Inflammatory macrophage treated with lipopolysaccharide for 1 hour (primary cell): ENCODE measurements around the gene HDLBP.

Experiments
- DNase-seq, 2 donors: peaks; one replicate each; pipeline ENCODE4 v3.0.0-alpha.2; 2020 to 2022

Gene HDLBP

GRCh38 chr2:241227594-241227993, 87.9 kb downstream of the HDLBP start:
- DNase-seq: no peak

- DNase-seq: no peak
These were observed 88.5 kb downstream of the HDLBP start for GRCh38 chr2:241226723-241227572.

- no peak for DNase-seq
These were observed 89.5 kb downstream of the HDLBP start for GRCh38 chr2:241225983-241226382.

- DNase-seq: no peak
These were observed 89.9 kb downstream of the HDLBP start for GRCh38 chr2:241225545-241225944.

DNA sequence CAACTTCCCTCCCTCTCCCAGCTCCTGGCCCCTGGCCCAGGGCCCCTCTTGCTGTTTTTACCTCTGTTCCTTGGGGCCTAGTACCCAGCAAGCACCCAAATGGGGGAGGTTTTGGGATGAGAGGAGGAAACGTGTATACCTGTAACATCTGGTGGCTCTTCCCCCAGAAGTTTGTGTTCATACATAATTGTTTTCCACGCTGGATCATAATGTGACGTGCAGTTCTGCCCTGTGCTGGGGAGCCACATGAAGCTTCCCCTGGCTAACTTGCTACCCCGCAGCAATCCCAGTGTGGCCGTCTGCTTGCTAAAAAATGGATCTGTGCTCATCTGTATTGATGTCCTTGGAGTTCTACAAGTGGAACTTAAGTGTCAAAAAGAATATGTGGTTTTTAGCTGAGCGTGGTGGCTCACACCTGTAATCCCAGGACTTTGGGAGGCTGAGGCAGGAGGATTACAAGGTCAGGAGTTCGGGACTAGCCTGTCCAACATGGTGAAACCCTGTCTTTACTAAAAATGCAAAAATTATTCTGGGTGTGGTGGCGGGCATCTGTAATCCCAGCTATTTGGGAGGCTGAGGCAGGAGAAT, 90.5 kb downstream of the HDLBP start:
- DNase-seq: no peak

DNA sequence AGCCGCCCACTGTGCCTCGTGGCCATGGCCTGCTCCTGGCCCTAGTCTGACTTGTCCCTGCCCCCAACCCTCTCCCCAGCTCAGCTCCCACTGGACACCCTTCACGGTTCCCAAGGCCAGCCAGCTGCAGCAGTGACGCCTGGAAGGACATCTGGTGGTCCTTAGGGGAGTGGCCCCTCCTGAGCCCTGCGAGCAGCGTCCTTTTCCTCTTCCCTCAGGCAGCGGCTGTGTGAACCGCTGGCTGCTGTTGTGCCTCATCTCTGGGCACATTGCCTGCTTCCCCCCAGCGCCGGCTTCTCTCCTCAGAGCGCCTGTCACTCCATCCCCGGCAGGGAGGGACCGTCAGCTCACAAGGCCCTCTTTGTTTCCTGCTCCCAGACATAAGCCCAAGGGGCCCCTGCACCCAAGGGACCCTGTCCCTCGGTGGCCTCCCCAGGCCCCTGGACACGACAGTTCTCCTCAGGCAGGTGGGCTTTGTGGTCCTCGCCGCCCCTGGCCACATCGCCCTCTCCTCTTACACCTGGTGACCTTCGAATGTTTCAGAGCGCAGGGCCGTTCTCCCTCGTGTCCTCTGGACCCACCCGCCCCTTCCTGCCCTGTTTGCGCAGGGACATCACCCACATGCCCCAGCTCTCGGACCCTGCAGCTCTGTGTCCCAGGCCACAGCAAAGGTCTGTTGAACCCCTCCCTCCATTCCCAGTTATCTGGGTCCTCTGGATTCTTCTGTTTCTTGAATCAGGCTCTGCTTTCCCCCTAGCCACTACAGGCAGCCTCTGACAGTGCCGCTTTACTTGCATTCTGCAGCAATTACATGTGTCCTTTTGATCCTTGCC, 91.2 kb downstream of the HDLBP start:
- DNase-seq: peak in 1 of 2 donors; percentile 11

GRCh38 chr2:241223211-241224017, 92.1 kb downstream of the HDLBP start:
- DNase-seq: peak in 1 of 2 donors; percentile 34

DNA sequence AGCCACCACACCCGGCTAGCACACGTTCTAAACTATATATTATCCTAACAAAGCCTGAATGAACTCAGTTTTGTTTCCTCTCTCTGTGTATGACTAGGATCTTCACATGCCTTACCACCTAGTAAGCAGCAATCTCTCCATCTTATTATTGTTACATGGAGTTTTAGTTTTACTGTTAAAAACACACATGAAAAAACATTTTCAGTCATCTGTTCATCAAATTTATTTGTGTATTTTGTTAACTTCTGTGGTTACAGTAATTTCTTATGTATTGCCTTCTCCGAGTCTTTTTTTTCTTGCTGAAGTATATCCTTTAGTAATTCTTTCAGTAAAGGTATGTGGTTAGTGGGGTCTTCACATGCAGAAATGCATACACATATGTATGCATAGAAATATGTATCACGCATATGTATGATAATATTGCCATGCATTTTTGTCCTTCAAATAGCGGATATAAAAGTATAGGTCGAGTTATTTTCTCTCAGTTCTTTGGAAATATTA, 95.6 kb downstream of the HDLBP start:
- DNase-seq: no peak

DNA sequence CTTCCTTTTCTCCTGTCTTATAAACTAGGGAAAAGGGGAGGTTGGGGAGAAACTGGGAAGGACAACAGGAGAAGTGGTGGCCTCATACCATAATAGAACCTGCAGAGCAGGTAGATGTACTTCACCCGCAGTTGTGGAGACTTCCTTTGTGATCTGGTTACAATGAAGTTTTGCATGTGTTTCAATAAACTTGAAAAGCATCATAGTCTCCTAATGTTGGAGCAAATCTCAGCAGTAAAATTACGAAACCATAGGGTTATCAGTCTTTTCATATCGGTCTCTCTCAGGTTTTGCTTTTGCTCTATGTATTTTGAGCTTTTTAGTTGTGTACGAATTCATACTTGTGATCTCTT, 96.5 kb downstream of the HDLBP start:
- DNase-seq: no peak

DNA sequence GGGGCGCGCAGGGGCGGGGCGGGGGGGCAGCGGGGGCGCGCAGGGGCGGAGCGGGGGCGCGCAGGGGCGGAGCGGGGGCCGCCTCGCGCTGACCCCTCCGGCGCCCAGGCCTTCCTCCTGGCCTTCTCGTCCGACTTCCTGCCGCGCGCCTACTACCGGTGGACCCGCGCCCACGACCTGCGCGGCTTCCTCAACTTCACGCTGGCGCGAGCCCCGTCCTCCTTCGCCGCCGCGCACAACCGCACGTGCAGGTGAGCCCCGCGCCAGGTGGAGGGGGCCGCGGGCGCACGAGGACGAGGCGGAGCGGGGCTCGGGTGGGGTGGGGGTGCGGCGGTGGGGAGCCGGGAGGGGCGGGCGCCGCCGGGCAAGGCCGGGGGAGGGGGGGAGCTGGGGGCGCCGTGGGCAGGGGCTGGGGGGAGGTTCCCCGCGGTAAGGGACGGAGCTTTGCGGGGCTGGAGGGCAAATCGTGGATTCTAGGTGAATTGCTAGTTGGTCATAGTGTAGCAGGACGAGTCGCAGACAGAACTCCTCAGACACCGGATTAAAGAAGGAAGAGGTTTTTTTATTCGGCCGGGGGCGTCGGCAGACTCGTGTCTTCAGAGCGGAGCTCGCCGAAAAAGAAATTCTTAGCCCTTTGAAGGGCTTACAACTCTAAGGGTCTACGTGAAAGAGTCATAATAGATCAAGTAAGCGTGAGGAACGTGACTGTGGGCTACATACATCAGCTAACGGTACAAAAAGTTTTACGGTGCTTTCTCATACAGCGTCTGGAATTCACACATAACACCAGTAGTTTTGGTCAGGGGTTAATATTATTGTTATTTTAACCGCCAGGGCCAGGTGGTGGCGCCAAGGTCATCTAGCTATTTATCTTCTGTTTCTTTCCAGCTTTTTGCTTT, 97.1 kb downstream of the HDLBP start:
- peak; percentile 33 to 36 for DNase-seq

- peak; percentile 19 to 22 for DNase-seq
These were observed 98.0 kb downstream of the HDLBP start for GRCh38 chr2:241217320-241218031.

DNA sequence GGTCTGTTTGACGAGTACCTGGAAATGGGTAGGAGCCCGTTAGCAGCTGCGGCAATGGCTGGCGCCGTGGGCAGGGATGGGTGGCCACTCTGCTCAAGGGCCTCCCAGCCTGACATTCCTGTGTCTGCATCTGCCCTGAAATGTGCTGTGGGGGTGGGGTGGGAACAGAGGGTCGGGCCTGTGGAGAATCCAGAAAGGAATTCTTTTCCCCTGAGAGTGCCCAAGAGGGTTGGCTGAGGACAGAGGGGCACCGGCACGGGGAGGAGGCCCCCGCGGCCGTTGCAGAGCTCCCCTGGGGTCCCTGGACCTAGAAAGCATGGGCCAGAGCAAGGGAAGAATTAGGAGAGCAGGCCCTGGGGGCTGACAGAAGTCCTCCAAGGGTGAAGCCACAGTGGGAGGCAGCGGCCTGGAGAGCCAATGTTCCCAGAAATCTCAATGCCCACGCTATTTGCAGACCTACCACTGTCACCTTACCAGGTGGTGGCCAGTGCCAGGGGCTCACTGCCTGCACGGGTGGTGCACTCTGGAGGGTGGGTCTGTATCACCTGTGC, 99.2 kb downstream of the HDLBP start:
- no peak for DNase-seq

- no peak for DNase-seq
These were observed 100.1 kb downstream of the HDLBP start for GRCh38 chr2:241215421-241215820.

DNA sequence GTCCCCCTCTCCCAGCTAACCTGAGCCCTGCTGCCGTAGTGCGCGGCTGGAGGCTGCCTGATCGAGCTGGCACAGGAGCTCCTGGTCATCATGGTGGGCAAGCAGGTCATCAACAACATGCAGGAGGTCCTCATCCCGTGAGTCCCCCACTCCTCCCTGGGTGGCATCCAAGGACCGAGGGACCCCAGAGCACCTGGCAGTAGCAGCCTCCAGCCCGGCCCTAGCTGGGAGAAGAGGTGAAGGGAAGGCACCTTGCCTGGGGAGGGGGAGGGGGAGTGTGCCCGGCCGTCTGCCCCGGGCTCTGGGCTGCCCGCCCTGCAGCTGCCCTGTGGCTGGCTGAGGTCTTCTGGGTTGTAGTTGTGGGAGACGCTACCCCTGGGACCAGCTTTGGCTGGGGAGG, 100.7 kb downstream of the HDLBP start:
- DNase-seq: no peak

DNA sequence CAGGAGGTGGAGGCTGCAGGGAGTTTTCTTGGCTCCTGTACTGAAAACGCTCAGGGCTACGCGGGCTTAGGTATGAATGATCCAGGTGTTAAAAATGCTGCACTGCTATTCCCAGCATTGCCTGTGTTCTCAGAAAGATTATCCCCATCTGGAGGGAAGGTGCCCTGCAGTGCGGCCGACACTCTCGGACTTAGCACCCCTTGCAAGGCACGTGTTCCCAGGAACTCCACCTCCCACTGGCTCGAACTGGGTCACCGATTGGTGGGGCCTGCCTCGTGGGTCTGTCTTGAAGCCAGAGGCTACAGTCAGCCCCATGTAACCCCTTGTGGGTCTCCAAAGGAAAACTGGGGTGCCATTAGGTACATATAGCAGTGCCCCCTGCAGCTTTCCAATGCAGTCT, 101.3 kb downstream of the HDLBP start:
- no peak for DNase-seq

GRCh38 chr2:241213567-241213966, 101.9 kb downstream of the HDLBP start:
- DNase-seq: no peak

- DNase-seq: no peak
These were observed 102.4 kb downstream of the HDLBP start for GRCh38 chr2:241213041-241213440.

- no peak for DNase-seq
These were observed 104.2 kb downstream of the HDLBP start for GRCh38 chr2:241211276-241211675.

GRCh38 chr2:241209271-241209670, 106.2 kb downstream of the HDLBP start:
- DNase-seq: no peak

DNA sequence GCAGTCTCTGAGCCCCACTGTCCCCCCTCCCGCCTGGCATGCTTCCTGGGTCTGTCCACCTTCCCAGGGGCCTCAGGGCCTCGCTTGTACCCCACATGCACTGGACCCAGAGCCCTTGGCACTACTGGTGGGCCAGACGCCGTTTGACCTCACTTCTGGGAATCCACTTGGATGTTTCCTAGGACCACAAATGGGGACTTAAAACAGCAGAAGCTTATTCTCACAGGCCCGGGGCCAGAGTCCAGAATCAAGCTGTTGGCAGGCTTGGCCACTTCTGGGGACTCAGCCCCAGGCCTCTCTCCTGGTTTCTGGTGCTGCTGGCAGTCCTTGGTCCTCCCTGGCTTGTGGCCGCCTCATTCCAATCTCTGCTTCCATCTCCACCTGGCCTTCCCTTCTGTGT, 107.4 kb downstream of the HDLBP start:
- no peak for DNase-seq

GRCh38 chr2:241207641-241208040, 107.8 kb downstream of the HDLBP start:
- no peak for DNase-seq
